K562 (cell line): ENCODE measurements around the gene DCAKD. TPM values are rescaled to one million over a fixed set of nuclear protein-coding genes. Genes with fewer than 3 reads are reported as not detected.

Experiments used
- ATAC-seq: fragments of 200-7000 bp; cut with Tn5 transposase; 3 replicates; pipeline ENCODE4 v1.9.1; 2020; ENCODE audit warnings: moderate library complexity
- BruUV-seq: library from RNA; stranded (reverse); fragments of 400-500 nt; replicated peaks from 2 replicates; lab custom pipeline; 2021; lab: Mats Ljungman, UMichigan
- CTCF ChIA-PET: fragments of 300-600 bp; formaldehyde crosslinking; extraction: SDS; loops from one replicate; lab custom pipeline; 2021; ENCODE audit warnings: low intra/inter-chr PET ratio; lab: Yijun Ruan, JAX
- POLR2A ChIA-PET: fragments of 300-600, 350-650 bp; sonication (Branson Sonifier 250); formaldehyde crosslinking; extraction: SDS; loops from one replicate; lab custom pipeline; 2021; ENCODE audit warnings: antibody characterized with exemption, inconsistent platforms; lab: Yijun Ruan, JAX
- DNase-seq, 4 experiments: peaks; one replicate each; pipeline versions ENCODE4 v3.0.0 to v3.0.0-alpha.2; 2011 to 2018; ENCODE audit warnings: low spot score in 3 of 4, mixed read lengths in 3 of 4; ENCODE audit errors: extremely low read depth in 1 of 4
- FAIRE-seq: peaks from 2 replicates; lab custom pipeline; 2011; peaks lifted over from hg19 to GRCh38; lab: Jason Lieb, UNC
- H2AFZ ChIP-seq: 2 replicates; pipeline ENCODE4 v1.6.0; 2011; ENCODE audit warnings: low read depth, low read length, control low read depth, inconsistent platforms
- H3K27ac ChIP-seq: fragments of 200-600 bp; 3 replicates; pipeline ENCODE4 v1.8.0; 2011; ENCODE audit warnings: low read depth, mild to moderate bottlenecking, control low read depth, inconsistent platforms, low read length, moderate library complexity, mixed read lengths; ENCODE audit errors: extremely low read depth
- H3K27me3 ChIP-seq, 2 experiments: fragments of 300-600 bp in 1 of 2; 2 replicates in 1 of 2; 3 replicates in 1 of 2; pipeline versions ENCODE4 v1.6.0 to v1.8.0; 2011; ENCODE audit warnings: inconsistent platforms in 2 of 2, low read length in 2 of 2, mild to moderate bottlenecking in 1 of 2, mixed read lengths in 1 of 2, moderate library complexity in 1 of 2; ENCODE audit not compliant: control insufficient read depth in 2 of 2, insufficient read depth in 2 of 2
- H3K36me3 ChIP-seq: fragments of 300-600 bp; 3 replicates; pipeline ENCODE4 v1.8.0; 2011; ENCODE audit warnings: mild to moderate bottlenecking, low read length, inconsistent platforms; ENCODE audit not compliant: control insufficient read depth, insufficient read depth
- H3K4me1 ChIP-seq, 2 experiments: fragments of 200-600 bp in 1 of 2; replicated peaks in 1 of 2; 2 replicates in 1 of 2; 3 replicates in 1 of 2; pipeline versions ENCODE4 v1.5.1 to v1.8.0; 2011; ENCODE audit warnings: inconsistent platforms in 2 of 2, low read length in 2 of 2, mild to moderate bottlenecking in 1 of 2, mixed read lengths in 1 of 2, moderate library complexity in 1 of 2; ENCODE audit not compliant: control insufficient read depth in 2 of 2, insufficient read depth in 2 of 2
- H3K4me2 ChIP-seq: 2 replicates; pipeline ENCODE4 v1.6.1; 2011; ENCODE audit warnings: low read length, control low read depth, inconsistent platforms, mixed read lengths; ENCODE audit not compliant: insufficient read depth
- H3K4me3 ChIP-seq: fragments of 200-600 bp; sonication (generic), shearing (Covaris generic); 2 replicates; pipeline ENCODE4 v1.5.1; 2016; ENCODE audit warnings: control low read depth, inconsistent platforms
- H3K79me2 ChIP-seq: fragments of 200-600 bp; 3 replicates; pipeline ENCODE4 v1.8.0; 2011; ENCODE audit warnings: low read length, inconsistent platforms; ENCODE audit not compliant: control insufficient read depth, insufficient read depth
- H3K9ac ChIP-seq, 2 experiments: 2 replicates each; pipeline versions ENCODE4 v1.6.0 to v1.6.1; 2011; ENCODE audit warnings: low read depth in 2 of 2, low read length in 2 of 2, control low read depth in 1 of 2, inconsistent platforms in 1 of 2, mild to moderate bottlenecking in 1 of 2, mixed read lengths in 1 of 2; ENCODE audit not compliant: insufficient read depth in 1 of 2
- H3K9me1 ChIP-seq: one replicate; pipeline ENCODE4 v1.6.0; 2011; ENCODE audit warnings: inconsistent platforms, mild to moderate bottlenecking, low read length, moderate library complexity; ENCODE audit not compliant: control insufficient read depth, insufficient read depth
- H3K9me3 ChIP-seq: replicated peaks from 2 replicates; pipeline ENCODE4 v1.5.1; 2011; ENCODE audit warnings: low read depth, low read length, inconsistent platforms; ENCODE audit not compliant: control insufficient read depth, insufficient read depth
- H4K20me1 ChIP-seq: replicated peaks from 2 replicates; pipeline ENCODE4 v1.6.1; 2011; ENCODE audit warnings: low read length, inconsistent platforms, mixed read lengths; ENCODE audit not compliant: control insufficient read depth, insufficient read depth
- ATF3 ChIP-seq, 2 experiments: fragments of 450-650 bp in 1 of 2; sonication (generic) in 1 of 2; formaldehyde crosslinking in 1 of 2; IDR thresholded peaks in 1 of 2; conservative IDR thresholded peaks in 1 of 2; 2 replicates each; pipeline versions ENCODE4 v1.6.1 to v1.8.1; 2016 to 2023; ENCODE audit warnings: mild to moderate bottlenecking in 2 of 2, moderate library complexity in 2 of 2, inconsistent platforms in 1 of 2, missing genetic modification reagents in 1 of 2
- CC2D1A ChIP-seq: fragments of 450-650 bp; IDR thresholded peaks from 2 replicates; pipeline ENCODE4 v1.6.1; 2017; ENCODE audit warnings: mild to moderate bottlenecking
- CTBP1 ChIP-seq: fragments of 450-650 bp; IDR thresholded peaks from 2 replicates; pipeline ENCODE4 v1.6.1; 2016; ENCODE audit warnings: borderline replicate concordance
- JUN ChIP-seq, 2 experiments: sonication (generic) in 1 of 2; formaldehyde crosslinking in 1 of 2; IDR thresholded peaks; 2 replicates each; pipeline versions ENCODE4 v1.6.1 to v1.8.0; 2012 to 2022; ENCODE audit warnings: borderline replicate concordance in 2 of 2, mild to moderate bottlenecking in 2 of 2, improper control_type of control experiment in 1 of 2, low read depth in 1 of 2, low read length in 1 of 2, missing genetic modification reagents in 1 of 2
- JUND ChIP-seq, 2 experiments: IDR thresholded peaks; 2 replicates in 1 of 2; 3 replicates in 1 of 2; pipeline ENCODE4 v1.6.1; 2011; ENCODE audit warnings: borderline replicate concordance in 2 of 2, low read depth in 2 of 2, low read length in 2 of 2, improper control_type of control experiment in 1 of 2, missing biosample characterization in 1 of 2, missing genetic modification characterization in 1 of 2, missing genetic modification reagents in 1 of 2
- NKRF ChIP-seq: fragments of 450-650 bp; IDR thresholded peaks from 2 replicates; pipeline ENCODE4 v1.6.1; 2016; ENCODE audit warnings: borderline replicate concordance
- PHF20 ChIP-seq: fragments of 450-650 bp; IDR thresholded peaks from 2 replicates; pipeline ENCODE4 v1.6.1; 2018; ENCODE audit not compliant: partially characterized antibody
- PHF21A ChIP-seq: fragments of 450-650 bp; IDR thresholded peaks from 2 replicates; pipeline ENCODE4 v1.6.1; 2017; ENCODE audit warnings: low read depth, borderline replicate concordance
- RAD21 ChIP-seq, 2 experiments: fragments of 250-450 bp in 1 of 2; fragments of 450-650 bp in 1 of 2; sonication (Bioruptor Pico) in 1 of 2; formaldehyde crosslinking in 1 of 2; IDR thresholded peaks in 1 of 2; conservative IDR thresholded peaks in 1 of 2; 2 replicates each; pipeline versions ENCODE4 v1.4.0 to v1.8.0; 2020 to 2022; ENCODE audit warnings: mild to moderate bottlenecking in 2 of 2, moderate library complexity in 1 of 2
- RB1 ChIP-seq: fragments of 450-650 bp; IDR thresholded peaks from 2 replicates; pipeline ENCODE4 v1.6.1; 2017; ENCODE audit warnings: low read depth, mild to moderate bottlenecking
- STAG1 ChIP-seq: sonication (generic); formaldehyde crosslinking; IDR thresholded peaks from 2 replicates; pipeline ENCODE4 v1.5.0; 2020; ENCODE audit warnings: missing genetic modification reagents, borderline replicate concordance
- ZC3H4 ChIP-seq: sonication (generic); formaldehyde crosslinking; IDR thresholded peaks from 2 replicates; pipeline ENCODE4 v1.9.0; 2021; ENCODE audit warnings: missing genetic modification reagents, borderline replicate concordance
- ZNF512 ChIP-seq: IDR thresholded peaks from 2 replicates; pipeline ENCODE4 v1.6.1; 2016; ENCODE audit warnings: missing genetic modification characterization, missing compliant biosample characterization
- ZNF77 ChIP-seq: fragments of 250-450 bp; sonication (Bioruptor Pico); IDR thresholded peaks from 2 replicates; pipeline ENCODE4 v1.5.0; 2020
- WGBS: fragments of 100-300 bp; shearing (Covaris generic); methylation state at CpG from one replicate; pipeline ENCODE4 v1.1.6; 2016; ENCODE audit warnings: low coverage, mixed read lengths; ENCODE audit not compliant: insufficient coverage; ENCODE audit errors: missing lambda C conversion rate; 5-methylcytosine and 5-hydroxymethylcytosine counted together
- in situ Hi-C: fragments of 300-500 bp; cut with MboI; formaldehyde crosslinking; loops from 4 replicates; pipeline ENCODE4 v1.15.0; 2018; ENCODE audit warnings: inconsistent platforms, mixed read lengths
- intact Hi-C: fragments of 100-400 bp; cut with micrococcal nuclease; formaldehyde crosslinking; loops from 2 replicates; pipeline ENCODE4 v1.14.2; 2022
- polyA plus RNA-seq, 8 experiments: library from polyadenylated mRNA; depleted of rRNA in 4 of 8; stranded (reverse) in 5 of 8; unstranded in 3 of 8; fragments of >200 nt; fragmentation: Nextera tagmentation in 2 of 8; fragmentation: Illumina TruSeq in 1 of 8; extraction: Ambion mirVana in 2 of 8; extraction: Trizol in 1 of 8; gene quantifications; 2 replicates each; pipeline versions ENCODE4 v1.2.1 to v1.2.3, GENCODE V29; 2011 to 2014; ENCODE audit warnings: inconsistent platforms in 1 of 8, missing spikeins in 1 of 8
- total RNA-seq, 7 experiments: library from RNA; depleted of rRNA in 6 of 7; stranded (reverse); fragments of >200 nt in 6 of 7; fragmentation: Illumina TruSeq in 2 of 7; extraction: Trizol in 2 of 7; gene quantifications; 2 replicates each; pipeline versions ENCODE4 v1.2.1 to v1.2.3, GENCODE V29; 2011 to 2021; ENCODE audit warnings: low replicate concordance in 1 of 7

DCAKD gene
- total and polyA plus RNA-seq, 9 of the 15 experiments (the other 6 are each of a cell fraction or from before 2014, with no cell fraction given) = 7.9 to 35.5 (median 21.4) TPM

GRCh38 chr17:45016823-45017222 is 34.6 kb downstream of the DCAKD start:
- H3K36me3 ChIP-seq = no peaks in the 10 kb centered on the region; the same call in 2 of the 3 replicates
- no peak overlapping the region for H3K4me3 ChIP-seq
- no peaks in the 10 kb centered on the region for H3K27me3 ChIP-seq
- 20% methylated on average over 5 of the region's 5 CpGs for WGBS
- intact Hi-C loops (loop anchor here (5.0 to 10.0 kb wide), 3 partner anchors 80 to 242 kb away; no protein-coding TSS in a partner anchor), in situ Hi-C loops (loop anchor here (5.0 to 10.0 kb wide), 2 partner anchors 100 to 242 kb away; partner anchors contain the start of gene GFAP)
- no peak overlapping the region for H2AFZ ChIP-seq
- H3K9me3 ChIP-seq = no peaks in the 10 kb centered on the region
- H3K79me2 ChIP-seq = no peaks in the 10 kb centered on the region
- POLR2A ChIA-PET = interaction anchor here (0.6 kb wide), 1 partner anchor 81 kb away, joined by 3 read pairs; no protein-coding TSS in a partner anchor
- FAIRE-seq = peak; percentile 42
- CTCF ChIA-PET = interaction anchor here (0.7 kb wide), 1 partner anchor 83 kb away, joined by 5 read pairs; no protein-coding TSS in a partner anchor
- H3K4me2 ChIP-seq = no peak overlapping the region
- H3K27ac ChIP-seq = no peak overlapping the region
- H3K4me1 ChIP-seq = peaks cover 24 to 37% of the 10 kb centered on the region in 2 experiments; a peak in 4 of 5 replicates
- no TSS peak for BruUV-seq
- peak in 3 of 4 experiments; percentile 48 to 61 (median 52) for DNase-seq
- peak; percentile 36 for ATAC-seq
- H3K9ac ChIP-seq = no peak overlapping the region
- 0 out of 2 replicates have a peak, but pooled peaks cover 6% of the 10 kb centered on the region for H4K20me1 ChIP-seq
- H3K9me1 ChIP-seq = peaks cover 3% of the 10 kb centered on the region
- TF ChIP-seq ATF3 (IDR thresholded peaks at IDR 0.05) (peak; percentile 86), ATF3 (CRISPR knock-in tag; conservative IDR thresholded peaks at IDR 0.05) (no peak), ZC3H4 (no peak), JUND (IDR thresholded peaks at IDR 0.05; ENCODE audit: borderline replicate concordance, low read depth, low read length) (peak; percentile 90), JUND (tag; IDR thresholded peaks at IDR 0.05; ENCODE audit: borderline replicate concordance, low read depth, low read length) (peak; percentile 85; the same call in 2 of the 3 replicates), RAD21 (CRISPR knock-in tag; conservative IDR thresholded peaks at IDR 0.05 in 1 of 2, IDR thresholded peaks at IDR 0.05 in 1 of 2) (peak in 1 of 2 experiments; percentile 46; a peak in 2 of 4 replicates), RB1 (no peak), CC2D1A (0 out of 2 replicates have a peak, but pooled peaks have one; percentile 31), ZNF512 (tag) (no peak), NKRF (no peak), STAG1 (no peak), PHF20 (peak; percentile 24), PHF21A (no peak), CTBP1 (0 out of 2 replicates have a peak, but pooled peaks have one; percentile 13), ZNF77 (CRISPR knock-in tag) (no peak), JUN (IDR thresholded peaks at IDR 0.05; ENCODE audit: borderline replicate concordance, low read depth, low read length) (peak; percentile 65; the same call in 1 of the 2 replicates), JUN (CRISPR knock-in tag; IDR thresholded peaks at IDR 0.05; ENCODE audit: borderline replicate concordance) (no peak)
